Endothelial cell of umbilical vein (primary cell): ENCODE measurements around the gene SEMA4B. TPM values are rescaled to one million over a fixed set of nuclear protein-coding genes. Genes with fewer than 3 reads are reported as not detected.

Experiments used
- BruUV-seq: library from RNA; stranded (reverse); fragments of 400-500 nt; replicated peaks from 2 replicates; lab custom pipeline; 2021; lab: Mats Ljungman, UMichigan
- CTCF ChIA-PET: fragments of 300-600, 350-600 bp; sonication (Branson Sonifier 250); formaldehyde crosslinking; loops from one replicate; lab custom pipeline; 2021; ENCODE audit warnings: antibody characterized with exemption, inconsistent platforms; lab: Charles Lee
- POLR2A ChIA-PET: fragments of 300-600, 350-600 bp; sonication (Branson Sonifier 250); formaldehyde crosslinking; loops from one replicate; lab custom pipeline; 2021; ENCODE audit warnings: antibody characterized with exemption, inconsistent platforms; lab: Charles Lee
- DNase-seq: peaks from one replicate; pipeline ENCODE4 v3.0.0-alpha.2; 2011; ENCODE audit warnings: low read depth, low spot score
- FAIRE-seq: peaks from 2 replicates; lab custom pipeline; 2011; peaks lifted over from hg19 to GRCh38; lab: Jason Lieb, UNC
- H2AFZ ChIP-seq: 2 replicates; pipeline ENCODE4 v1.6.0; 2012; ENCODE audit warnings: low read depth, low read length, control low read depth, inconsistent platforms
- H3K27ac ChIP-seq: 2 replicates; pipeline ENCODE4 v1.5.1; 2011; ENCODE audit warnings: low read depth, mild to moderate bottlenecking, control low read depth, low read length, moderate library complexity; ENCODE audit not compliant: insufficient read depth
- H3K27me3 ChIP-seq, 2 experiments: 2 replicates each; pipeline versions ENCODE4 v1.6.0 to v1.6.1; 2011; ENCODE audit warnings: low read length in 2 of 2, mixed read lengths in 1 of 2; ENCODE audit not compliant: control insufficient read depth in 2 of 2, insufficient read depth in 2 of 2
- H3K36me3 ChIP-seq, 2 experiments: 2 replicates in 1 of 2; 3 replicates in 1 of 2; pipeline ENCODE4 v1.5.1; 2011; ENCODE audit warnings: low read length in 2 of 2, mild to moderate bottlenecking in 1 of 2, moderate library complexity in 1 of 2; ENCODE audit not compliant: control insufficient read depth in 2 of 2, insufficient read depth in 2 of 2; ENCODE audit errors: extremely low read depth in 1 of 2
- H3K4me1 ChIP-seq: 3 replicates; pipeline ENCODE4 v1.5.1; 2011; ENCODE audit warnings: mild to moderate bottlenecking, low read length; ENCODE audit not compliant: control insufficient read depth, insufficient read depth; ENCODE audit errors: extremely low read depth
- H3K4me2 ChIP-seq: 2 replicates; pipeline ENCODE4 v1.6.1; 2011; ENCODE audit warnings: low read length, control low read depth, mixed read lengths; ENCODE audit not compliant: insufficient read depth
- H3K4me3 ChIP-seq, 3 experiments: fragments of 200-600 bp in 1 of 3; sonication (generic), shearing (Covaris generic) in 1 of 3; replicated peaks in 1 of 3; 2 replicates each; pipeline ENCODE4 v1.5.1; 2011 to 2016; ENCODE audit warnings: control low read depth in 3 of 3, low read length in 3 of 3, mild to moderate bottlenecking in 2 of 3, inconsistent platforms in 1 of 3, low read depth in 1 of 3, moderate library complexity in 1 of 3; ENCODE audit not compliant: insufficient read depth in 1 of 3
- H3K79me2 ChIP-seq: 2 replicates; pipeline ENCODE4 v1.6.0; 2012; ENCODE audit warnings: low read length, inconsistent platforms; ENCODE audit not compliant: control insufficient read depth, insufficient read depth
- H3K9ac ChIP-seq: replicated peaks from 2 replicates; pipeline ENCODE3; 2011; ENCODE audit warnings: low read length, control low read depth; ENCODE audit not compliant: insufficient read depth; ENCODE audit errors: extremely low read depth
- H3K9me1 ChIP-seq: replicated peaks from 3 replicates; pipeline ENCODE4 v1.6.0; 2011; ENCODE audit warnings: mild to moderate bottlenecking, low read length; ENCODE audit not compliant: control insufficient read depth, insufficient read depth; ENCODE audit errors: extremely low read depth
- H3K9me3 ChIP-seq: replicated peaks from 2 replicates; pipeline ENCODE4 v1.5.1; 2012; ENCODE audit warnings: low read length, inconsistent platforms; ENCODE audit not compliant: control insufficient read depth, insufficient read depth
- H4K20me1 ChIP-seq: replicated peaks from 2 replicates; pipeline ENCODE3; 2011; ENCODE audit warnings: mild to moderate bottlenecking, low read length; ENCODE audit not compliant: control insufficient read depth, insufficient read depth; ENCODE audit errors: extremely low read depth
- CTCF ChIP-seq, 2 donors: IDR thresholded peaks; 1 replicate in 1 of 2; 2 replicates in 1 of 2; pipeline ENCODE4 v1.5.1; 2011; ENCODE audit warnings: low read length in 2 of 2, mild to moderate bottlenecking in 2 of 2, moderate library complexity in 2 of 2, control low read depth in 1 of 2, inconsistent platforms in 1 of 2, low read depth in 1 of 2; ENCODE audit not compliant: insufficient read depth in 1 of 2; ENCODE audit errors: extremely low read depth in 1 of 2
- EZH2 ChIP-seq: IDR thresholded peaks from 2 replicates; pipeline ENCODE4 v1.6.1; 2012; ENCODE audit warnings: borderline replicate concordance, low read depth, mild to moderate bottlenecking, moderate library complexity, low read length, inconsistent platforms; ENCODE audit not compliant: severe bottlenecking
- FOS ChIP-seq: IDR thresholded peaks from 2 replicates; pipeline ENCODE4 v1.6.1; 2011; ENCODE audit warnings: mild to moderate bottlenecking, low read length, moderate library complexity, borderline replicate concordance; ENCODE audit not compliant: insufficient read depth
- GATA2 ChIP-seq: IDR thresholded peaks from 2 replicates; pipeline ENCODE4 v1.7.0; 2011; ENCODE audit warnings: low read depth, mild to moderate bottlenecking, moderate library complexity, mixed read lengths, low read length; ENCODE audit not compliant: insufficient read length, insufficient read depth
- JUN ChIP-seq: IDR thresholded peaks from 2 replicates; pipeline ENCODE4 v1.6.1; 2011; ENCODE audit warnings: borderline replicate concordance, low read depth; ENCODE audit not compliant: insufficient read length, insufficient read depth
- MAX ChIP-seq: IDR thresholded peaks from 2 replicates; pipeline ENCODE4 v1.6.1; 2011; ENCODE audit not compliant: insufficient read depth, insufficient read length
- MYC ChIP-seq: IDR thresholded peaks from one replicate; pipeline ENCODE4 v1.6.1; 2011; ENCODE audit warnings: mild to moderate bottlenecking, low read depth, low read length
- POLR2A ChIP-seq: IDR thresholded peaks from 2 replicates; pipeline ENCODE4 v1.6.1; 2012; ENCODE audit warnings: low read depth, mild to moderate bottlenecking, control low read depth, low read length
- POLR2AphosphoS5 ChIP-seq: IDR thresholded peaks from 2 replicates; pipeline ENCODE4 v1.6.1; 2012; ENCODE audit warnings: low read depth, mild to moderate bottlenecking, control low read depth, low read length, moderate library complexity; ENCODE audit not compliant: insufficient read depth
- dilution Hi-C: fragments of 300-500 bp; cut with MboI; formaldehyde crosslinking; loops from one replicate; pipeline ENCODE4 v1.15.0; 2019; ENCODE audit warnings: low sequenced_read_pairs; ENCODE audit not compliant: extremely low pct_ligation_motif_present
- intact Hi-C: fragments of 100-400 bp; cut with micrococcal nuclease; formaldehyde crosslinking; loops from one replicate; pipeline ENCODE4 v1.10.0; 2022
- polyA plus RNA-seq, 4 experiments: library from polyadenylated mRNA; depleted of rRNA in 3 of 4; stranded (reverse) in 3 of 4; unstranded in 1 of 4; fragments of >200 nt; gene quantifications; 2 replicates each; pipeline versions ENCODE4 v1.2.1 to v1.2.3, GENCODE V29; 2011 to 2012; ENCODE audit warnings: missing spikeins in 1 of 4
- total RNA-seq: library from RNA; stranded (reverse); gene quantifications from 2 replicates; pipeline ENCODE4 v1.2.3, GENCODE V29; 2021

SEMA4B gene
- total and polyA plus RNA-seq, 2 donors (not counting 3 experiments of a cell fraction or from before 2014, with no cell fraction given) = 6.1 to 7.1 TPM

- Histone ChIP-seq H3K4me2 (no peak overlapping the region), H2AFZ (no peak overlapping the region), H3K79me2 (peaks cover 5% of the 10 kb centered on the region), H3K9me1 (no peaks in the 10 kb centered on the region), H3K36me3 (peaks cover 3 to 17% of the 10 kb centered on the region in 2 experiments), H3K4me3 (no peak overlapping the region), H3K27me3 (no peaks in the 10 kb centered on the region), H4K20me1 (no peaks in the 10 kb centered on the region), H3K9me3 (no peaks in the 10 kb centered on the region), H3K4me1 (peaks cover 2% of the 10 kb centered on the region), H3K9ac (no peak overlapping the region), H3K27ac (no peak overlapping the region)
- dilution Hi-C loops (no loop called here), intact Hi-C loops (no loop called here)
- DNase-seq = no peak
- no peak for TF ChIP-seq POLR2AphosphoS5
- TF ChIP-seq EZH2 = no peak
- no peak for TF ChIP-seq MAX
- no peak for TF ChIP-seq POLR2A
- no peak for TF ChIP-seq CTCF (IDR thresholded peaks at IDR 0.05; ENCODE audit: extremely low read depth in 1 of 2, insufficient read depth in 1 of 2, low read depth in 1 of 2, low read length in 2 of 2)
- TF ChIP-seq MYC = no peak
- no peak for TF ChIP-seq FOS
- TF ChIP-seq JUN = no peak
- TF ChIP-seq GATA2 = no peak
- BruUV-seq = no TSS peak
- FAIRE-seq = no peak
- POLR2A ChIA-PET = no interaction called here
- CTCF ChIA-PET = no interaction called here
Observed at GRCh38 chr15:90227336-90227735, 26.2 kb downstream of the SEMA4B start.
